DND-41 (cell line): Measurements from ENCODE around the gene IL1RAPL2.

Experiments used
- CTCF ChIP-seq: IDR thresholded peaks from 2 replicates; pipeline ENCODE4 v1.5.1; 2012; ENCODE audit warnings: borderline replicate concordance, low read length, moderate library complexity, mild to moderate bottlenecking; ENCODE audit not compliant: poor library complexity, severe bottlenecking; ENCODE audit errors: extremely low read depth
- EZH2 ChIP-seq: IDR thresholded peaks from 3 replicates; pipeline ENCODE4 v1.6.1; 2012; ENCODE audit warnings: borderline replicate concordance, low read depth, mild to moderate bottlenecking, moderate library complexity, low read length, inconsistent platforms; ENCODE audit not compliant: severe bottlenecking

- TF ChIP-seq CTCF = no peak
- TF ChIP-seq EZH2 = no peak
These were observed 1192.8 kb downstream of the IL1RAPL2 start for GRCh38 chrX:105758754-105759153.
